Aorta (tissue), 5 donors: ENCODE measurements around the gene TMEM182. TPM values are rescaled to one million over a fixed set of nuclear protein-coding genes. Genes with fewer than 3 reads are reported as not detected.

ENCODE experiments used
- ATAC-seq: fragments of 200-7000 bp; cut with Tn5 transposase; one replicate; pipeline ENCODE4 v1.9.1; 2022; ENCODE audit warnings: moderate library complexity; ENCODE audit not compliant: low FRiP score
- DNase-seq, 2 donors: peaks; one replicate each; pipeline ENCODE4 v3.0.0-alpha.2; 2020
- H3K27ac ChIP-seq, 2 donors: one replicate each; pipeline ENCODE4 v1.5.1; 2013; ENCODE audit warnings: low read length in 2 of 2, mild to moderate bottlenecking in 2 of 2, moderate library complexity in 2 of 2, control low read depth in 1 of 2, inconsistent platforms in 1 of 2, low read depth in 1 of 2
- H3K27me3 ChIP-seq, 2 donors: one replicate each; pipeline ENCODE4 v1.6.1; 2013; ENCODE audit warnings: control low read depth in 1 of 2, low read length in 1 of 2, mild to moderate bottlenecking in 1 of 2, moderate library complexity in 1 of 2; ENCODE audit not compliant: insufficient read depth in 2 of 2, control insufficient read depth in 1 of 2
- H3K36me3 ChIP-seq, 2 donors: one replicate each; pipeline ENCODE4 v1.6.1; 2013; ENCODE audit warnings: control low read depth in 1 of 2, low read length in 1 of 2, mild to moderate bottlenecking in 1 of 2; ENCODE audit not compliant: insufficient read depth in 2 of 2, control insufficient read depth in 1 of 2
- H3K4me1 ChIP-seq, 2 donors: one replicate each; pipeline ENCODE4 v1.6.1; 2013; ENCODE audit warnings: low read length in 2 of 2, control low read depth in 1 of 2, mild to moderate bottlenecking in 1 of 2, moderate library complexity in 1 of 2; ENCODE audit not compliant: insufficient read depth in 2 of 2, control insufficient read depth in 1 of 2
- H3K4me3 ChIP-seq, 2 donors: one replicate each; pipeline ENCODE4 v1.5.1; 2013; ENCODE audit warnings: low read length in 2 of 2, control low read depth in 1 of 2, mild to moderate bottlenecking in 1 of 2
- H3K9me3 ChIP-seq: one replicate; pipeline ENCODE4 v1.6.1; 2013; ENCODE audit warnings: mild to moderate bottlenecking, low read length; ENCODE audit not compliant: control insufficient read depth
- WGBS, 2 donors: extraction: QIAGEN DNeasy Blood & Tissue Kit; methylation state at CpG; one replicate each; pipeline ENCODE4 v1.1.7; 2013; 5-methylcytosine and 5-hydroxymethylcytosine counted together
- intact Hi-C, 2 donors: fragments of 100-400 bp; cut with DNase I; formaldehyde crosslinking; loops; one replicate each; pipeline versions ENCODE4 v1.14.2 to v1.15.0; 2022
- polyA plus RNA-seq, 2 donors: library from polyadenylated mRNA; stranded (reverse); fragments of 200-250 nt; gene quantifications; one replicate each; pipeline ENCODE4 v1.2.3, GENCODE V29; 2013
- total RNA-seq, 2 donors: library from RNA; stranded (reverse); fragmentation: NEBNext Ultra II Directional; extraction: Animal tissue kit (Norgen Biotek cat#: 25700); gene quantifications; one replicate each; pipeline ENCODE4 v1.2.1, GENCODE V29; 2021
- donor health status: healthy with polysubstance abuse.
- donor health status: Bipolar disorder and iron deficiency.
- donor health status: DM: no; HTN: no; CAD: no.
- donor health status: DM: no; HTN: no; CAD: no.
- donor health status: DM: yes; HTN: yes; CAD: no.

The TMEM182 gene
- total and polyA plus RNA-seq, 4 donors: 0.56 to 4.5 (median 1.5) TPM

- intact Hi-C loops: no loop called here
- no peak for ATAC-seq
- 81 to 87% methylated on average over 5 of the region's 5 CpGs for whole genome bisulfite sequencing, 2 donors
- no peaks in the 10 kb centered on the region for H3K27me3 ChIP-seq
- H3K27ac ChIP-seq: no peak overlapping the region
- no peak overlapping the region for H3K4me3 ChIP-seq
- H3K4me1 ChIP-seq: no peaks in the 10 kb centered on the region
- no peaks in the 10 kb centered on the region for H3K36me3 ChIP-seq
- H3K9me3 ChIP-seq: no peaks in the 10 kb centered on the region
- DNase-seq: no peak
Observed at GRCh38 chr2:102773149-102773705, 11.4 kb downstream of the TMEM182 start.

DNA sequence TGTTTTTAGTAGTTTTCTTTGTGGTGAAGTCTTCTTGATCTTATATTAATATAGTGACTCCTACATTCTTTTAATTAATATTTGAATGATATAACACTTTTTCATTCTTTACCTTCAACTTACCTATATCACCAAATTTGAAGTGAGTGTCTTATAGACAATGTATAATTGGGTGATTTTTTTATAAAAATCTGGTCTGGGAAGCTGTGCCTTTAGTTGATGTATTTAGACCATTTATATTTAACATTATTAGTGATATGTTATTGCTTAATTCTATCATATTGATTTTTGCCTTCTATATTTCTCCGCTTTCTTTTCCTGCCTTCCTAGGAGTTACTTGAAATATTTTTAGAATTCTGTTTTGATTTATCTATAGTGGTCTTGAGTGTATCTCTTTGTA lies 16.4 kb downstream of the TMEM182 start:
- no peak overlapping the region for H3K4me3 ChIP-seq
- intact Hi-C loops: no loop called here
- ATAC-seq (no peak), DNase-seq (no peak)
- H3K36me3 ChIP-seq: no peaks in the 10 kb centered on the region
- H3K4me1 ChIP-seq: peaks cover 0 to 2% of the 10 kb centered on the region in 2 donors
- no peaks in the 10 kb centered on the region for H3K9me3 ChIP-seq
- no peaks in the 10 kb centered on the region for H3K27me3 ChIP-seq
- 98 to 100% methylated on average over 1 of the region's 1 CpG for WGBS, 2 donors
- H3K27ac ChIP-seq: no peak overlapping the region

DNA sequence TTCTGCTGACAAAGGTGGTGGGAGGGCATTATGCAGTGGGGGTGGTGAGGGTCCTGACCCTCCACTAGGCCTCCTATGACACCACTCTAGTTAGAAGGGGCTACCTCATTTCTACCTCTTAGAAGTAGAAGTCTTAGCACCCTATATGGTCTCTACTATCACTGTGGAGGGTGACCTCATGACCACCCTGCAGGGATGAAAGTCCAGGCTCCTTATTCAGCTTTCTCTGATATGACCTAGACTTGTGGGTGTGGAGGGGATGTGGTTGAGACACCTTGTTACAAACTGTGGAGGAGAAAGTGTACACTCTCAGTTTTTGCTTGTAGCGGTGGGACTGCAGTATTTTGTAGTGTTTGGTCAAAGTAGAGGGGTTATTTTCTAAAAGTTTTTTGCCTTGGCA lies 18.6 kb downstream of the TMEM182 start:
- WGBS, 2 donors: 93 to 98% methylated on average over 1 of the region's 1 CpG
- Histone ChIP-seq H3K9me3 (no peaks in the 10 kb centered on the region), H3K36me3 (no peaks in the 10 kb centered on the region), H3K4me3 (no peak overlapping the region), H3K27ac (no peak overlapping the region), H3K27me3 (no peaks in the 10 kb centered on the region), H3K4me1 (peaks cover 0 to 2% of the 10 kb centered on the region in 2 donors)
- ATAC-seq (no peak), DNase-seq (no peak)
- intact Hi-C loops: no loop called here

DNA sequence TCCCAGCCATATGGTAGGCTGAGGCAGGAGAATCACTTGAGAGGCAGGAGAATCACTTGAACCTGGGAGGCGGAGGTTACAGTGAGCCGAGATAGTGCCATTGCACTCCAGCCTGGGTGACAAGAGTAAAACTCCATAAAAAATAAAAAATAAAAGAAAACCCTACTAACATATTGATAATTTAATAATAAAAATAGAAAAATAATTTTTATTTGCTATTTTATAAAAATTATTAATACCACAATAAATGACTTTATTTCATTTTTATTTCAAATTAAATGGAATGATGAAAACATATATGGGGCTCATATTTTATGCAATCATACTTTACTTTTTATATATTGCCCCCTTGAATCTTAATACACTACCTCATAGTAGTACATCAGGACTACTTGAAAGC lies 20.4 kb downstream of the TMEM182 start:
- Histone ChIP-seq H3K4me1 (peaks cover 0 to 2% of the 10 kb centered on the region in 2 donors), H3K9me3 (no peaks in the 10 kb centered on the region), H3K4me3 (no peak overlapping the region), H3K27ac (no peak overlapping the region), H3K27me3 (no peaks in the 10 kb centered on the region), H3K36me3 (no peaks in the 10 kb centered on the region)
- ATAC-seq (no peak), DNase-seq (no peak)
- intact Hi-C loops: no loop called here
- 93 to 97% methylated on average over 2 of the region's 2 CpGs for WGBS, 2 donors

DNA sequence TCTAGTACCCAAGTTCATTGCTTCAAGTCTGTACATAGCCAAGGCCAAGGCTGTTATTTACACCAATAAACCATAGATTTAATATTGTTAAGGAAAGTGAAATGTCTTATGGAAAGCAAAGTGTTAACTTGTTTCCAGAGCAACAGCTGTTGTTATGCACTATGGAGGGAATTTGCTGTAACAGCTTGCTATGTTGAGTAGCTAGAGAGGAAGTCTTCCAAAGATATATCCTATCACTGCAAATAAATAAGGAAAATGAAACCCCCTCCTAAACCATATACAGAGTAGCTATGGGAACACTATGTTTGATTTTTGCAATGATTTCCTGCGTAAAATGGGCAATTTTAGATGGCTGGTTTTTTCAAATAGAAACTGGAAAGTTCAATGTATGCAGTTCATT lies 21.1 kb downstream of the TMEM182 start:
- Histone ChIP-seq H3K9me3 (no peaks in the 10 kb centered on the region), H3K36me3 (no peaks in the 10 kb centered on the region), H3K27me3 (no peaks in the 10 kb centered on the region), H3K27ac (no peak overlapping the region), H3K4me1 (peaks cover 0 to 2% of the 10 kb centered on the region in 2 donors), H3K4me3 (no peak overlapping the region)
- no peak for DNase-seq
- 85 to 93% methylated on average over 1 of the region's 1 CpG for WGBS, 2 donors
- intact Hi-C loops: no loop called here
- no peak for ATAC-seq

DNA sequence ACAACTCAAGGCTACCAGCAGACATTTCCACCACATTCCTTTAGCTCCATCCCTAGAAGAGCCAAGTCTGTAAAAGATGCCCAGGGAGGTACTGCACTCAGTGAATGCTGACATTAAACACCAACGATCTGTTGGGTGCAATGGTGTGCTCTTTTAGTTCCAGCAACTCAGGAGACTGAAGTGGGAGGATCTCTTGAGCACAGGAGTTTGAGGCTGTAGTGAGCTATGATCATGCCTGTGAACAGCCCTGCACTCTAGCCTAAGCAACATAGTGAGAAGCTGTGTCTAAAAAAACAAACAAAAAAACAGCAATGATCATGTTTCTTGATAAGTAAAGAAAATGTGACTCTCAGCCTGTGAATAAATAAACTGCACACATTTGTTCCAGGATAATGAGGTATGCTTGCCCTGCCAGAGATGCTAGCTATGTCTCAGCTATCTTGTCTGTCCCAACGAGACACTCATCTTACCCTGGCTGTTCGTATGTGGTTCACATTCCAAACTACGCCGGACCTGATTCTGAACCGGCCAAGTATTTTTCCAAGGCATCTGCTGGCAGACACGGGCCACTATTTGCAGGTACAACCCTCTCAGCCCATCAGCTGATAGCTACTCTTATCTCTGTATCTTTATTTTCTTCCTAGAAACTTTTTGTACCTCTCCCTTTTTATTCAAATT lies 21.8 kb downstream of the TMEM182 start:
- H3K4me3 ChIP-seq: no peak overlapping the region
- no peaks in the 10 kb centered on the region for H3K9me3 ChIP-seq
- H3K27ac ChIP-seq: no peak overlapping the region
- no peak for ATAC-seq
- peaks cover 0 to 2% of the 10 kb centered on the region in 2 donors for H3K4me1 ChIP-seq
- no peaks in the 10 kb centered on the region for H3K27me3 ChIP-seq
- 45 to 61% methylated on average over 7 of the region's 7 CpGs for WGBS, 2 donors
- DNase-seq: no peak
- intact Hi-C loops: no loop called here
- H3K36me3 ChIP-seq: no peaks in the 10 kb centered on the region

GRCh38 chr2:102784940-102785339 lies 23.1 kb downstream of the TMEM182 start:
- 89 to 90% methylated on average over 3 of the region's 3 CpGs for WGBS, 2 donors
- Histone ChIP-seq H3K9me3 (no peaks in the 10 kb centered on the region), H3K36me3 (no peaks in the 10 kb centered on the region), H3K27me3 (no peaks in the 10 kb centered on the region), H3K27ac (no peak overlapping the region), H3K4me3 (no peak overlapping the region), H3K4me1 (peaks cover 0 to 2% of the 10 kb centered on the region in 2 donors)
- DNase-seq (no peak), ATAC-seq (no peak)
- intact Hi-C loops: no loop called here

- Histone ChIP-seq H3K9me3 (no peaks in the 10 kb centered on the region), H3K4me1 (no peaks in the 10 kb centered on the region), H3K4me3 (no peak overlapping the region), H3K27ac (no peak overlapping the region), H3K27me3 (no peaks in the 10 kb centered on the region), H3K36me3 (no peaks in the 10 kb centered on the region)
- DNase-seq (no peak), ATAC-seq (no peak)
- intact Hi-C loops: no loop called here
- WGBS, 2 donors: 39 to 43% methylated on average over 5 of the region's 5 CpGs
Observed at GRCh38 chr2:102788216-102788884, 26.5 kb downstream of the TMEM182 start.

- intact Hi-C loops: no loop called here
- DNase-seq: no peak
Observed at GRCh38 chr2:102788885-102789260, 27.0 kb downstream of the TMEM182 start.

More at GRCh38 chr2:102788885-102789260, 27.0 kb downstream of the TMEM182 start:
- ATAC-seq: peak; percentile 44
- Histone ChIP-seq H3K36me3 (no peaks in the 10 kb centered on the region), H3K27ac (no peak overlapping the region), H3K4me1 (no peaks in the 10 kb centered on the region), H3K4me3 (no peak overlapping the region), H3K9me3 (no peaks in the 10 kb centered on the region), H3K27me3 (no peaks in the 10 kb centered on the region)
- WGBS, 2 donors: 6 to 10% methylated on average over 8 of the region's 8 CpGs
